RCC 7860 (cell line): ENCODE measurements around the gene SLC38A6.

Experiments
- DNase-seq: peaks from one replicate; pipeline ENCODE4 v3.0.0-alpha.2; 2015; ENCODE audit warnings: low spot score
- FAIRE-seq: peaks from 2 replicates; lab custom pipeline; 2012; peaks lifted over from hg19 to GRCh38; lab: Jason Lieb, UNC

SLC38A6 gene

GRCh38 chr14:60975551-60975950, 5.5 kb upstream of the SLC38A6 start:
- FAIRE-seq (no peak), DNase-seq (no peak)

DNA sequence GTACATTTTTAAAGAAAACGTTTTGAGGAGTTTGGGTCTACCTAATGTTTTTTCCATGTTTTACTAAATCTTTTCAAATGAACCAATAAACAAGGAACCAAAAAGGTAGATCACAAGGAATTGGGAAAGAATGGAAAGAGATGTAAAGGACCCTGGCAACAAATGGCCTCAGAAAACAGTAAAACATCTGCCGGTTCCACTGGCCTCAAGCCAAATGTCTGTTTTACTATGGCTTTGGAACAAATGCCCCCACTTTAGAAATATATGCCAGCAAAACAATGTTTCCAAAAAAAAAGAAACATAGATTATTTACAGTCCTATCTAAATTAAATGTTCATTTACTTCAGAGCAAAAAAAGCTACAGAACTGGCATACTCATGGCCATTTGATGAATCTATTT, 3.2 kb upstream of the SLC38A6 start:
- DNase-seq (no peak), FAIRE-seq (no peak)

DNA sequence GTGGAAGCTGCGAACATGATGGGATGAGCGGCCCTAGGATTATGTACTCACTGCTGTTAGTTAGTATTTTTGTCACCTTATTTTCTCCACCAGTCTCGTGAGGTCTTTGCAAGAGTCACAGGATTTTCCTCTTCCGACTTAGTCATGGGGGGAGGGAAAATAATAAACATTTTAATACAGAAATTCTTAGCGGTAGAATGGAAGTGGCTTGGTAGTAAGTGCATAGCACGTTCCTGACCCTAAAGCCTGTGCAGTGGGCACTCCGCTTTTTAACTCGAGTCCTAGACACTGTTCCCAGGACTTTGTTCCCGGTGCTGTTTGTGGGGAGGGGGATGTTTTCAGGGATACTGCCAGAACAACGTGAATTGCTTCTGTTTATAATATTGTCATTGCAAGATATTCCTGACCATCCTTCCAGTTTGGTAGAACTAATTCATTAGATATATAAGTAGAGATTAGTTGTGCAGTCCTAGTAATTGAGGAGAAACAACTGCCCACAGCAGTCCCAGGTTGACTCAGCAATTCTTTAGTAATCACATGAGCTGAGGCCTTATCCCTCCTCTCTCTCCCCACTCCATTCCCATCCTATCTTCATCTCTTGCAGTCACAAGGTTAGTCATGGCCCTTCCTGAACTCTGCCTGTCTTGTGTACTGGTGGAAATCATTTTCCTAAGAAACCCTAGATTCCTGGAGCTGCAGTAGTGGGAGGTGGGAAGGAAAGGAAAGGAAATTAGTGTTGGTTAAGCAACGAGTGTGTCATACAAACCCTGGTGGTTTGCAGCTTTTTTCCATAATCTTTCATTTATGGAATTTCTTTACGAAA, 799 bp downstream of the SLC38A6 start:
- FAIRE-seq (peak; percentile 40), DNase-seq (peak; percentile 68)

GRCh38 chr14:60984196-60984595, 3.2 kb downstream of the SLC38A6 start:
- FAIRE-seq (no peak), DNase-seq (no peak)

GRCh38 chr14:60986500-60986899, 5.5 kb downstream of the SLC38A6 start:
- no peak for FAIRE-seq
- DNase-seq: no peak

GRCh38 chr14:60989599-60989998, 8.6 kb downstream of the SLC38A6 start:
- DNase-seq: no peak
- no peak for FAIRE-seq

DNA sequence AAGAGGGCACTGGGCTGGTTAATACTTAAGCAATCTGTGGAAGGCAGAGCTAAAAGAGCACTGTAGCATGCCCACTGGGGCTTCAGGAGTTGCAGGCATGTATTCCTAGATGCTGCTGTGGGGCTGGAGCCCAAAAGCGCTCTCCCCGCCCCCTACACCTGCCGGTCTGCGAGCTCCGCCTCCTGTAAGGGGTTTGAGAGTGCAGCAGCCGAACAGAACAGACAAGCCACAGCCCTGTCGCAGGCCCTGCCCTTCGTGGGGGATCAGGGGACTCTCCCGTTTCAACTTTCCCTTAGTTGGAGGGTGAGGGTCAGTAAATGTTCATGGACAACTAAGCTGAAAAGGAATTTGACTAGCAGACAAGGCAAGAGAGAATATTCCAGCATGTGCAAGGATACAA, 17.6 kb downstream of the SLC38A6 start:
- DNase-seq (no peak), FAIRE-seq (no peak)

- DNase-seq: no peak
- no peak for FAIRE-seq
Observed at GRCh38 chr14:60999536-60999935, 18.5 kb downstream of the SLC38A6 start.

DNA sequence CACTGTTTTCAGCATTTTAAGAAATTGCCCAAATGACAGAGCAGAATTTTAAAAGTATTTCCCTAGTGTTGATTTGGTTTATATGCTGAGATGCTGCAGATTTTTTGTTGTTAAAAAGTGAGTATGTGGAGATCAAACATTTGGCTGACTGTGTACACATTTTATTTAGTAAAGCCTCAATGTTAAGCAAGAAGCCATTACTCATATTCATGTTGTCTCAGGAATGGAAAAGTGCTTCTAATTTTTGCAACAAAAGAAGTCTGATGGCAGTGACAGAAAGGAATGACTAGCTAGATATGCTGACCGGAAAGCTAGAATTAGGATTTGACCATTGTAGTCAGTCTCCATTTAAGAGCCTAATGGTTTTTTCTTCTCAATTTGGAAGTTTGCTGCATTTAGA, 22.5 kb downstream of the SLC38A6 start:
- DNase-seq (no peak), FAIRE-seq (no peak)

DNA sequence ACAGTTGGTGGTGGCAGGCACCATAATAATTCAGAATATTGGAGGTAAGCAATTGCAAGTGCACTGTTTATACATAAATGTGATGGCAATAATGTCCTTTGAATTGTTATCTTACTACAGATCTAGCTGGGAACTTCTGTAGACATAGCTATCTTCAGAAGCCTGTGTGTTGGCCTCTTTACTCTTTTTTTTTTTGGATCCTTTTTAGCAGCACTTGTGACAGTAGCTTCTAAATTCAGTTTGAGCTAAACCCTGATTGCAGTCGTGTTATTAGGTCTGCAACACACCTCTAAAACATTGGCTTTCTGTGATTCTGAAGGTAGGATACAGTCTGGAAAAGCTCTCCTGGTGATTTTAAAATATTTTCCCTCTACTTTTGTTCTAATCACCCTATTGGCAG, 38.5 kb downstream of the SLC38A6 start:
- FAIRE-seq (no peak), DNase-seq (no peak)

- DNase-seq: peak; percentile 18
- peak; percentile 14 for FAIRE-seq
Observed at GRCh38 chr14:61025251-61026223, 44.5 kb downstream of the SLC38A6 start.

- FAIRE-seq (no peak), DNase-seq (no peak)
Observed at GRCh38 chr14:61026526-61026925, 45.5 kb downstream of the SLC38A6 start.

GRCh38 chr14:61031026-61031425, 50.0 kb downstream of the SLC38A6 start:
- DNase-seq (no peak), FAIRE-seq (no peak)

DNA sequence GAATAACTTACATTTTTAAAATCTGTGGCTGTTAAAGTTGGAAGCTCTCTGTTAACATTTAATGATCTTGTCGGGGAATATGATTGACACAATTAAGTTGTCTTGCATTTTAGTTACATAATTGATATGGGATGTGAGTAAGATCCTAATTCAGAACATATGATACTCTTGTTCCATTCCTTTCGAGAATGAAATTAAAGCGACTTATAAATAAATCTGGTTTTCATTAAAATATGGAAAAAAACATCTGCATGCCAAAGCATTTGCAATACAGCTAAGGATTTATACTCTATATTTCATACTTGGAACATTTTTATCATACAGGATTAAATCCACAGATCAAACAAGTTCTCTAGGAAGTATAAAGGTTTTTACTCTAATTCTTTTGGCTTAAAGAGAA, 52.0 kb downstream of the SLC38A6 start:
- DNase-seq: no peak
- no peak for FAIRE-seq

GRCh38 chr14:61033855-61034254, 52.8 kb downstream of the SLC38A6 start:
- FAIRE-seq (no peak), DNase-seq (no peak)

DNA sequence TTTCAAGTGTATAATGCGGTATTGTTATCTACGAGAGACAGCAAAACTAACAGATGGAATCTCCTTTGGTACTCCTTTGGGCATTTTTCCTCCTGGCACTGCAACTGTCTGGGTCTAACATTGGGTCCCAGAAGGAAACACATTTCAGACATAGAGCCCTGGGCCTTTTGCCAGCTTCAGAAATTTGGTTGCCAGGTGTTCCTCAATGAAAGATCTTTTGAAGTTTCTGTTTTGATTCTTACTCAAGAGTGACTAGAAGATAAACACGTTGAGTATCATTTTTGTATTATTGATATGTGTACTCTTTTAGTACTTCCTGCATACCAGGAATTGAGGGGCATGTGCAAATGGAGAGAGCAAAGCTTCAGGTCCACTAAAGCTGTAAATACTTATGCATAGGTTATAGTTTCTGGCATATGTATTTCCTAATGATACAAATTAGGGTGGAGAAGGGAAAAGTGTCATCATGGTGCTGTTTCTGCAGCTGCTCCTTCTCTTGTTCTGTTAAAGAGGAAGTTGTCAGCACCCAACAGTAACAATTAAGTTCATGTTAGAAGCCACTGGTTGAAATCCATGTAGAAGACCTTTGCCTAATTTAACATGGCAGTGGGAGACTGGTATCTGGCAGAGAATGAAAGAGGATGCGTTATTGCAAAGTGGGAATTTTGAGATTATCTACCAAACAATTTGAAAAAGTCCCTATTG, 53.5 kb downstream of the SLC38A6 start:
- FAIRE-seq: no peak
- no peak for DNase-seq

DNA sequence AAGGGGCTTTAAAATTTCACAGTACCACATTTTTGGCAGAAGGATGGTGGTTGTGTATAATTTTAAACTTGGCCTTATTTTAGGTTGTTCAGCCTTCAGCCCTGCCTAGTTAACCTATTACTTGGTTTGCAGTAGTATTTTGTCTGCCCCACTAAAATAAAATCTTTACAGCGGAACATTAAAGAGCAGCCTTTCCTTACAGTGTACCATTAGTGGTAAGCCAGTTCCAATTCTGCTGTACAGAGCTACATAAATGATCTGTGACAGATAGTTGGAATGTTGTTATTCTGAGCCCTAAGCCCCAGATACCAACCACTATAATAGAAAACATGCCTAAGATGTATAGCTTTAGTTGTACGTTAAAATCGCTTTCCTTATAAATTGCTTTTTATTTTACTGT, 56.2 kb downstream of the SLC38A6 start:
- FAIRE-seq (no peak), DNase-seq (no peak)

DNA sequence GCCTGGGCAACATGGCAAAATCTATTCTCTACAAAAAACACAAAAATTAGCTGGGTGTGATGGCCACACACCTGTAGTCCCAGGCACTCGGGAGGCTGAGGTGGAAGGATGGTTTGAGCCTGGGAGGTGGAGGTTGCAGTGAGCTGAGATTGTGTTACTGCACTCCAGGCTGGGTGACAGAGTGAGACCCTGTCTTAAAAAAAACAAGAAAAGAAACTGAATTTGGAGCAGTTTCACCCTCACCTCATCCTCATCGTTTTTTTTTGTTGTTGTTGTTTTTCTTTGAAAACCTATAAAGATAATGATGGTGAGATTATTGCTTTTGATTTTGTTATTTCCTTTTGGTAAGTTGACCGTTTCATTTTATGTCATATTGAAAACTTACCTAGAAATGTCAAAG, 60.7 kb downstream of the SLC38A6 start:
- FAIRE-seq (no peak), DNase-seq (no peak)

GRCh38 chr14:61042220-61042619, 61.2 kb downstream of the SLC38A6 start:
- DNase-seq (no peak), FAIRE-seq (no peak)

DNA sequence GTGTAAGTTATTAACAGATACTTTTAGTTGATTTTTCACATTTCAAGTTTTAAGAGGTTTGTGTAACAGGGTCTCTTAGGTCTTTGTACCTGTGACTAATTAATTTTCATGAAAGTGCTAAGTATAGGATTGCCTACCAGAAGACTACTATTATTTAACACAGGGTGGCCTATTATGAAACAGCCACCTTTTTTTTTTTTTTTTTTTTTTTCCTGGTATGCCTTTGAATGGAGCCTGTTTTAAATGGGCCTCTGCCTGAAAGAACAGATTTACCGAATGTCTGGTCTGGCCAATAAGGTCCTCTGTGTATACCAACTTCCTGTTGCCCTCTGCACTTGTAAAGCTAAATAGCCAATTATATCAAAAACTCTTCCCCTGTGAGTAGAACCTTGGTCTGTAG, 62.5 kb downstream of the SLC38A6 start:
- DNase-seq (no peak), FAIRE-seq (no peak)

DNA sequence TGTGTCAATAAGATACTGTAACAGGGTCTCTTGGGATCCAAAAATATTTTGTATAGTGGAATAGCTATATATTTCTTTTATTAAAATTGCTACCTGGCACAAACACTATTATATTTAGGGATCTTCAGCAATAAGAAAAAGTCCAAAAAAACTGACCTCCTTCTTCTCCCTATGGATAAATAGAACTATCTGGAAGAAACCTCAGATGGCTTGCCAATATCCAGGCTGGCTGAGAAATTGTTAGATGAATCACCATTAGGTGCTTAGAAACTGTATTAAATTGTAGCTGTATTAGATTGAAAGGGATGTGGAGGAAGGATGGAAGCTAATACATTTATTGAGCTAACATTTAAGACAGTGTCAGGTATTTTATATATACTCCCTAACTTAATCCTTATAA, 66.0 kb downstream of the SLC38A6 start:
- no peak for DNase-seq
- no peak for FAIRE-seq
